IMR-90 (cell line): ENCODE results near the gene ADGRV1. TPM values are rescaled to one million over a fixed set of nuclear protein-coding genes. Genes with fewer than 3 reads are reported as not detected.

ENCODE experiments used
- ATAC-seq: fragments of 200-7000 bp; cut with Tn5 transposase; 2 replicates; pipeline ENCODE4 v1.9.1; 2020; ENCODE audit warnings: low read depth, mild to moderate bottlenecking, moderate library complexity
- BruUV-seq: library from RNA; stranded (reverse); fragments of 400-500 nt; replicated peaks from 2 replicates; lab custom pipeline; 2021; lab: Mats Ljungman, UMichigan
- CTCF ChIA-PET: fragments of 300-600 bp; formaldehyde crosslinking; extraction: SDS; loops from one replicate; lab custom pipeline; 2021; ENCODE audit warnings: antibody characterized with exemption; lab: Yijun Ruan, JAX
- POLR2A ChIA-PET: fragments of 300-600 bp; sonication (Branson Sonifier 250); formaldehyde crosslinking; loops from one replicate; lab custom pipeline; 2022; ENCODE audit warnings: antibody characterized with exemption; ENCODE audit not compliant: unreplicated experiment; lab: Charles Lee
- DNase-seq: peaks from one replicate; pipeline ENCODE4 v3.0.0; 2013
- H2AFZ ChIP-seq: replicated peaks from 2 replicates; pipeline ENCODE3; 2013; ENCODE audit warnings: low read length, mild to moderate bottlenecking; ENCODE audit not compliant: poor library complexity
- H2AK5ac ChIP-seq: 2 replicates; pipeline ENCODE4 v1.6.1; 2013; ENCODE audit warnings: low read depth, low read length, inconsistent platforms
- H2AK9ac ChIP-seq: replicated peaks from 2 replicates; pipeline ENCODE3; 2013; ENCODE audit warnings: mild to moderate bottlenecking, low read depth, low read length, moderate library complexity; ENCODE audit not compliant: poor library complexity
- H2BK120ac ChIP-seq: 2 replicates; pipeline ENCODE4 v1.6.1; 2013; ENCODE audit warnings: low read depth, low read length, inconsistent platforms
- H2BK15ac ChIP-seq: 3 replicates; pipeline ENCODE4 v1.6.1; 2013; ENCODE audit warnings: low read depth, low read length, inconsistent platforms
- H2BK20ac ChIP-seq: 2 replicates; pipeline ENCODE4 v1.6.1; 2013; ENCODE audit warnings: low read depth, mild to moderate bottlenecking, inconsistent platforms, low read length, moderate library complexity
- H2BK5ac ChIP-seq: 2 replicates; pipeline ENCODE4 v1.6.1; 2013; ENCODE audit warnings: mild to moderate bottlenecking, low read depth, low read length, inconsistent platforms; ENCODE audit not compliant: poor library complexity, severe bottlenecking
- H3K14ac ChIP-seq: replicated peaks from 2 replicates; pipeline ENCODE4 v1.6.1; 2013; ENCODE audit warnings: low read depth, low read length, inconsistent platforms
- H3K18ac ChIP-seq: 2 replicates; pipeline ENCODE4 v1.6.1; 2013; ENCODE audit warnings: low read depth, low read length, control low read depth
- H3K23ac ChIP-seq: 2 replicates; pipeline ENCODE4 v1.6.1; 2013; ENCODE audit warnings: low read depth, low read length, inconsistent platforms
- H3K27ac ChIP-seq: 2 replicates; pipeline ENCODE4 v1.5.1; 2013; ENCODE audit warnings: mild to moderate bottlenecking, control low read depth, low read length; ENCODE audit not compliant: insufficient read depth
- H3K27me3 ChIP-seq: 2 replicates; pipeline ENCODE4 v1.6.1; 2013; ENCODE audit warnings: low read length; ENCODE audit not compliant: control insufficient read depth, insufficient read depth
- H3K36me3 ChIP-seq: 2 replicates; pipeline ENCODE4 v1.6.1; 2013; ENCODE audit warnings: low read length, mixed read lengths; ENCODE audit not compliant: control insufficient read depth, insufficient read depth
- H3K4ac ChIP-seq: 2 replicates; pipeline ENCODE4 v1.6.1; 2013; ENCODE audit warnings: low read depth, low read length, inconsistent platforms
- H3K4me1 ChIP-seq: 2 replicates; pipeline ENCODE4 v1.6.1; 2013; ENCODE audit warnings: low read length, mixed read lengths; ENCODE audit not compliant: control insufficient read depth, insufficient read depth
- H3K4me2 ChIP-seq: 2 replicates; pipeline ENCODE4 v1.6.1; 2013; ENCODE audit warnings: low read depth, mild to moderate bottlenecking, control low read depth, low read length, moderate library complexity
- H3K4me3 ChIP-seq: 2 replicates; pipeline ENCODE4 v1.5.1; 2013; ENCODE audit warnings: low read depth, mild to moderate bottlenecking, control low read depth, low read length, moderate library complexity; ENCODE audit not compliant: insufficient read depth
- H3K56ac ChIP-seq: 2 replicates; pipeline ENCODE4 v1.6.1; 2013; ENCODE audit warnings: low read length, inconsistent platforms; ENCODE audit not compliant: insufficient read depth; ENCODE audit errors: extremely low read depth
- H3K79me1 ChIP-seq, 2 experiments: 2 replicates each; pipeline ENCODE4 v1.6.1; 2013; ENCODE audit warnings: low read length in 2 of 2, inconsistent platforms in 1 of 2, low read depth in 1 of 2
- H3K9ac ChIP-seq: 2 replicates; pipeline ENCODE4 v1.6.1; 2013; ENCODE audit warnings: low read depth, low read length, control low read depth
- H3K9me1 ChIP-seq: 2 replicates; pipeline ENCODE4 v1.6.1; 2013; ENCODE audit warnings: low read length, inconsistent platforms; ENCODE audit not compliant: insufficient read depth
- H3K9me3 ChIP-seq: 2 replicates; pipeline ENCODE4 v1.6.1; 2013; ENCODE audit warnings: low read length; ENCODE audit not compliant: control insufficient read depth, insufficient read depth
- H4K20me1 ChIP-seq: 2 replicates; pipeline ENCODE4 v1.6.1; 2013; ENCODE audit warnings: low read length, inconsistent platforms; ENCODE audit not compliant: insufficient read depth
- H4K5ac ChIP-seq: 2 replicates; pipeline ENCODE4 v1.6.1; 2013; ENCODE audit warnings: mild to moderate bottlenecking, low read depth, low read length, control low read depth
- H4K8ac ChIP-seq, 2 experiments: 2 replicates each; pipeline ENCODE4 v1.6.1; 2013; ENCODE audit warnings: low read depth in 2 of 2, low read length in 2 of 2, control low read depth in 1 of 2, inconsistent platforms in 1 of 2
- H4K91ac ChIP-seq: 2 replicates; pipeline ENCODE4 v1.6.1; 2013; ENCODE audit warnings: low read depth, low read length, inconsistent platforms; ENCODE audit not compliant: insufficient read depth
- BHLHE40 ChIP-seq: fragments of 150-350 bp; IDR thresholded peaks from 2 replicates; pipeline ENCODE4 v1.6.1; 2016; ENCODE audit warnings: mild to moderate bottlenecking, low read depth, low read length
- CEBPB ChIP-seq: IDR thresholded peaks from 2 replicates; pipeline ENCODE4 v1.6.1; 2012; ENCODE audit warnings: low read depth, low read length, improper control_type of control experiment
- CTCF ChIP-seq: conservative IDR thresholded peaks from 2 replicates; pipeline ENCODE4 v1.5.1; 2012; ENCODE audit warnings: mild to moderate bottlenecking, low read depth, low read length, improper control_type of control experiment
- ELK1 ChIP-seq: fragments of 150-350 bp; IDR thresholded peaks from 2 replicates; pipeline ENCODE4 v1.6.1; 2016; ENCODE audit warnings: low read depth, mild to moderate bottlenecking, low read length, moderate library complexity, borderline replicate concordance
- FOS ChIP-seq: fragments of 150-350 bp; IDR thresholded peaks from 2 replicates; pipeline ENCODE4 v1.6.1; 2016; ENCODE audit warnings: low read depth, low read length
- MAFK ChIP-seq: IDR thresholded peaks from 2 replicates; pipeline ENCODE4 v1.6.1; 2012; ENCODE audit warnings: low read depth, low read length, improper control_type of control experiment
- MAZ ChIP-seq: IDR thresholded peaks from 2 replicates; pipeline ENCODE4 v1.6.1; 2012; ENCODE audit warnings: low read depth, mild to moderate bottlenecking, low read length, improper control_type of control experiment, moderate library complexity, borderline replicate concordance
- MXI1 ChIP-seq: IDR thresholded peaks from 2 replicates; pipeline ENCODE4 v1.6.1; 2012; ENCODE audit warnings: low read depth, mild to moderate bottlenecking, low read length, moderate library complexity, borderline replicate concordance
- NFE2L2 ChIP-seq: fragments of 150-350 bp; IDR thresholded peaks from 2 replicates; pipeline ENCODE4 v1.6.1; 2016; ENCODE audit warnings: low read depth, mild to moderate bottlenecking, low read length
- POLR2A ChIP-seq: IDR thresholded peaks from 2 replicates; pipeline ENCODE4 v1.6.1; 2012; ENCODE audit warnings: mild to moderate bottlenecking, low read depth, low read length
- RAD21 ChIP-seq: IDR thresholded peaks from 2 replicates; pipeline ENCODE4 v1.6.1; 2012; ENCODE audit warnings: low read length, improper control_type of control experiment
- RCOR1 ChIP-seq: IDR thresholded peaks from 2 replicates; pipeline ENCODE4 v1.6.1; 2012; ENCODE audit warnings: mild to moderate bottlenecking, low read length, improper control_type of control experiment; ENCODE audit not compliant: insufficient replicate concordance
- SMC3 ChIP-seq: fragments of 150-350 bp; IDR thresholded peaks from 2 replicates; pipeline ENCODE4 v1.6.1; 2016; ENCODE audit warnings: low read depth, mild to moderate bottlenecking, antibody characterized with exemption, low read length, moderate library complexity
- USF2 ChIP-seq: fragments of 150-350 bp; IDR thresholded peaks from 2 replicates; pipeline ENCODE4 v1.6.1; 2017; ENCODE audit warnings: mild to moderate bottlenecking, antibody characterized with exemption, low read length, low read depth
- WGBS, 2 experiments: methylation state at CpG; one replicate each; pipeline versions ENCODE4 v1.1.5 to v1.1.7; 2013; ENCODE audit warnings: missing lambda C conversion rate in 2 of 2; ENCODE audit not compliant: insufficient read length in 1 of 2; ENCODE audit errors: extremely low coverage in 2 of 2; 5-methylcytosine and 5-hydroxymethylcytosine counted together
- dilution Hi-C: fragments of 300-500 bp; cut with HindIII; formaldehyde crosslinking; loops from one replicate; pipeline ENCODE4 v1.14.3; 2018; ENCODE audit warnings: low sequenced_read_pairs; ENCODE audit not compliant: unreplicated experiment
- in situ Hi-C: fragments of 300-500 bp; cut with MboI; formaldehyde crosslinking; loops from 3 replicates; pipeline ENCODE4 v1.14.3; 2019; ENCODE audit warnings: low sequenced_read_pairs, inconsistent platforms, mixed read lengths
- intact Hi-C: fragments of 100-400 bp; cut with micrococcal nuclease; formaldehyde crosslinking; loops from 2 replicates; pipeline ENCODE4 v1.10.0; 2022
- polyA plus RNA-seq, 3 experiments: library from polyadenylated mRNA; depleted of rRNA; stranded (reverse); fragments of >200 nt; gene quantifications; 2 replicates each; pipeline ENCODE4 v1.2.3, GENCODE V29; 2012; ENCODE audit warnings: low replicate concordance in 1 of 3
- total RNA-seq: library from RNA; depleted of rRNA; stranded (reverse); fragments of >200 nt; gene quantifications from 2 replicates; pipeline ENCODE4 v1.2.3, GENCODE V29; 2012

Gene ADGRV1
- total and polyA plus RNA-seq, 2 of the 4 experiments (the other 2 are of a cell fraction): under 0.01 TPM; not detected in 1

- Histone ChIP-seq H3K4me3 (no peak overlapping the region), H4K8ac (no peak overlapping the region), H2AFZ (no peak overlapping the region), H3K4ac (no peak overlapping the region), H4K5ac (no peak overlapping the region), H3K9ac (no peak overlapping the region), H2AK5ac (no peak overlapping the region), H3K79me1 (no peaks in the 10 kb centered on the region), H3K9me1 (no peaks in the 10 kb centered on the region), H3K14ac (no peak overlapping the region), H4K20me1 (no peaks in the 10 kb centered on the region), H2BK120ac (no peak overlapping the region), H2BK5ac (no peak overlapping the region), H3K23ac (no peak overlapping the region), H2BK20ac (no peak overlapping the region), H3K27ac (no peak overlapping the region), H2BK15ac (no peak overlapping the region), H3K36me3 (no peaks in the 10 kb centered on the region), H3K27me3 (no peaks in the 10 kb centered on the region), H4K91ac (no peak overlapping the region), H3K4me2 (no peak overlapping the region), H3K18ac (no peak overlapping the region), H3K56ac (no peak overlapping the region), H2AK9ac (no peak overlapping the region), H3K4me1 (no peaks in the 10 kb centered on the region), H3K9me3 (no peaks in the 10 kb centered on the region)
- DNase-seq: no peak
- dilution Hi-C loops (no loop called here), intact Hi-C loops (no loop called here), in situ Hi-C loops (no loop called here)
- TF ChIP-seq FOS (no peak), NFE2L2 (no peak), POLR2A (no peak), USF2 (no peak), RAD21 (no peak), MXI1 (no peak), BHLHE40 (no peak), CTCF (no peak), MAZ (no peak), MAFK (no peak), SMC3 (no peak), ELK1 (no peak), CEBPB (no peak), RCOR1 (no peak)
- no CpG with 5 or more reads among the region's 6 CpGs for WGBS, 2 experiments
- ATAC-seq: no peak
- ChIA-PET POLR2A (no interaction called here), CTCF (interaction anchor here (0.9 kb wide), 1 partner anchor 189 kb away, joined by 4 read pairs; no protein-coding TSS in a partner anchor)
- BruUV-seq: no TSS peak
Measured at GRCh38 chr5:90628492-90628891, 69.9 kb downstream of the ADGRV1 start.
